ENCODE measurements around the gene ZNF385B.

GRCh38 chr2:179539124-179539511 is 322.3 kb downstream of the ZNF385B start:
- TF ChIP-seq, protein P1, sequence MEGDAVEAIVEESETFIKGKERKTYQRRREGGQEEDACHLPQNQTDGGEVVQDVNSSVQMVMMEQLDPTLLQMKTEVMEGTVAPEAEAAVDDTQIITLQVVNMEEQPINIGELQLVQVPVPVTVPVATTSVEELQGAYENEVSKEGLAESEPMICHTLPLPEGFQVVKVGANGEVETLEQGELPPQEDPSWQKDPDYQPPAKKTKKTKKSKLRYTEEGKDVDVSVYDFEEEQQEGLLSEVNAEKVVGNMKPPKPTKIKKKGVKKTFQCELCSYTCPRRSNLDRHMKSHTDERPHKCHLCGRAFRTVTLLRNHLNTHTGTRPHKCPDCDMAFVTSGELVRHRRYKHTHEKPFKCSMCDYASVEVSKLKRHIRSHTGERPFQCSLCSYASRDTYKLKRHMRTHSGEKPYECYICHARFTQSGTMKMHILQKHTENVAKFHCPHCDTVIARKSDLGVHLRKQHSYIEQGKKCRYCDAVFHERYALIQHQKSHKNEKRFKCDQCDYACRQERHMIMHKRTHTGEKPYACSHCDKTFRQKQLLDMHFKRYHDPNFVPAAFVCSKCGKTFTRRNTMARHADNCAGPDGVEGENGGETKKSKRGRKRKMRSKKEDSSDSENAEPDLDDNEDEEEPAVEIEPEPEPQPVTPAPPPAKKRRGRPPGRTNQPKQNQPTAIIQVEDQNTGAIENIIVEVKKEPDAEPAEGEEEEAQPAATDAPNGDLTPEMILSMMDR (IDR thresholded peaks at IDR 0.05) = no peak
- TF ChIP-seq POLR2A (IDR thresholded peaks at IDR 0.05) = no peak

Data from body of pancreas (tissue), 4 donors.